Panc1 (cell line): Measurements from ENCODE around the gene CUTA.

Source experiments
- SIN3A ChIP-seq: IDR thresholded peaks from 2 replicates; pipeline ENCODE4 v1.6.1; 2012; ENCODE audit warnings: low read depth, mild to moderate bottlenecking, low read length, moderate library complexity, borderline replicate concordance; ENCODE audit not compliant: insufficient read depth
- TF ChIP-seq, protein P1 (sequence below): fragments of 450-650 bp; IDR thresholded peaks from 2 replicates; pipeline ENCODE4 v1.5.1; 2017; ENCODE audit warnings: mild to moderate bottlenecking

DNA sequence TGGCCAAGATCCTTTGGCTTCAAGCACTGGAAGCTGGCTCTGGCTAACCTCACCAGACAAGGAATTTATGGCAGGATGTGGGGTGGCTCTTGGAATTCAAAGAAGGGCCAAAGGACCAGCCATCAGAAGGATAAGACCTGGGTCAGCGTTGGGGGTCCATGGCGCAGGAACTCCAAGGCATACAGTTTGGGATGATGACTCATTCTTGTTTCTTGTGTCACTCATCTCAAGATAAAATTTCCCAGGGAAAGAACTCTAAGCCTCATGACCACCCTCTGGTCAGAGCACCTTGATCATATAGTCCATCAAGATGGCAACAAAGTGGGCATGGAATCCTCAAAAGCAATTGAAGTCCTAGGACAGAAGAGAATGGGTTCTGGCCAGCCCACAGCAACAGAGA is 41.3 kb upstream of the CUTA start:
- no peak for TF ChIP-seq SIN3A
- TF ChIP-seq, protein P1, sequence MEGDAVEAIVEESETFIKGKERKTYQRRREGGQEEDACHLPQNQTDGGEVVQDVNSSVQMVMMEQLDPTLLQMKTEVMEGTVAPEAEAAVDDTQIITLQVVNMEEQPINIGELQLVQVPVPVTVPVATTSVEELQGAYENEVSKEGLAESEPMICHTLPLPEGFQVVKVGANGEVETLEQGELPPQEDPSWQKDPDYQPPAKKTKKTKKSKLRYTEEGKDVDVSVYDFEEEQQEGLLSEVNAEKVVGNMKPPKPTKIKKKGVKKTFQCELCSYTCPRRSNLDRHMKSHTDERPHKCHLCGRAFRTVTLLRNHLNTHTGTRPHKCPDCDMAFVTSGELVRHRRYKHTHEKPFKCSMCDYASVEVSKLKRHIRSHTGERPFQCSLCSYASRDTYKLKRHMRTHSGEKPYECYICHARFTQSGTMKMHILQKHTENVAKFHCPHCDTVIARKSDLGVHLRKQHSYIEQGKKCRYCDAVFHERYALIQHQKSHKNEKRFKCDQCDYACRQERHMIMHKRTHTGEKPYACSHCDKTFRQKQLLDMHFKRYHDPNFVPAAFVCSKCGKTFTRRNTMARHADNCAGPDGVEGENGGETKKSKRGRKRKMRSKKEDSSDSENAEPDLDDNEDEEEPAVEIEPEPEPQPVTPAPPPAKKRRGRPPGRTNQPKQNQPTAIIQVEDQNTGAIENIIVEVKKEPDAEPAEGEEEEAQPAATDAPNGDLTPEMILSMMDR = no peak
